Choroid plexus epithelial cell (primary cell): ENCODE results near the gene SERINC2.
A peak's percentile ranks its signal among the peaks of the same experiment; 100 is the strongest.

Source experiments
- DNase-seq: peaks from one replicate; pipeline ENCODE4 v3.0.0-alpha.2; 2010; ENCODE audit warnings: low read depth
- H3K4me3 ChIP-seq: 2 replicates; pipeline ENCODE4 v1.5.1; 2011; ENCODE audit warnings: low read depth, mild to moderate bottlenecking, control low read depth, low read length, moderate library complexity
- CTCF ChIP-seq: conservative IDR thresholded peaks from 2 replicates; pipeline ENCODE4 v1.5.1; 2011; ENCODE audit warnings: low read depth, mild to moderate bottlenecking, control low read depth, inconsistent platforms, low read length, moderate library complexity

SERINC2 gene

GRCh38 chr1:31405578-31406245, 7.3 kb upstream of the SERINC2 start:
- no peak for TF ChIP-seq CTCF
- H3K4me3 ChIP-seq = no peak overlapping the region
- DNase-seq = no peak

GRCh38 chr1:31407029-31407626, 5.9 kb upstream of the SERINC2 start:
- TF ChIP-seq CTCF = no peak
- no peak overlapping the region for H3K4me3 ChIP-seq
- no peak for DNase-seq

GRCh38 chr1:31408788-31409318, 4.2 kb upstream of the SERINC2 start:
- no peak for TF ChIP-seq CTCF
- no peak overlapping the region for H3K4me3 ChIP-seq
- no peak for DNase-seq

GRCh38 chr1:31409946-31410858, 2.8 kb upstream of the SERINC2 start:
- DNase-seq = no peak
- H3K4me3 ChIP-seq = no peak overlapping the region
- TF ChIP-seq CTCF = no peak

- TF ChIP-seq CTCF = no peak
- H3K4me3 ChIP-seq = no peak overlapping the region
- DNase-seq = peak; percentile 64
Observed at GRCh38 chr1:31410871-31411270, 2.1 kb upstream of the SERINC2 start.

- H3K4me3 ChIP-seq = no peak overlapping the region
- DNase-seq = no peak
- no peak for TF ChIP-seq CTCF
Observed at GRCh38 chr1:31412205-31412604, 808 bp upstream of the SERINC2 start.
